Measurements from ENCODE around the gene TAS2R3. TPM values are rescaled to one million over a fixed set of nuclear protein-coding genes. Genes with fewer than 3 reads are reported as not detected.
A peak's percentile ranks its signal among the peaks of the same experiment; 100 is the strongest.
"Not testable (repeated sequence)": the region's sequence is repeated elsewhere in the genome, so short reads cannot be mapped to it uniquely, and the experiment has no call there.

Gene TAS2R3
- total RNA-seq, 2 experiments from 2014 or later = 0.69 to 0.96 TPM

DNA sequence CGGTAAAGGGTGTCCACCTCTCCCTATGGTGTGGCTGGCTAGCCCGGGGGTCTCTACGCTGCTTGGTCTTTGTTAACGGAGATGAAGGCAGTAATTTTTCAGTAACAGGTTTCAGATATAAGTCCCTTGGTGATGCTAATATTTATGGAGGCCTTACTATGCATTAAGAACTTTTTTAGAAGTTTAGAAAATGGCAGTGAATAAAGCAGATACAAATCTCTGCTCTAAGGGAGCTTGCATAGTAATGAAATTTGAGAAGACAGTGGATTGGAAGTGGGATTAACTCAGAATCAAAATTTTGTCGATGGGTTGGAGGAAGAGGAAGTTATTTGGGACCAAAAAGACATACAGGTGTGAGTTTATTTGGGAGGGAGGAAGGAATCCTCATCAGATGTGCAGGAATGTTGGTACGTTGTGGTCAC lies 25.3 kb upstream of the TAS2R3 start:
- Mint-ChIP-seq H3K4me1 (ENCODE audit: low read depth) (peaks cover 40% of the 10 kb centered on the region), H3K36me3 (ENCODE audit: low read depth) (peaks cover 34% of the 10 kb centered on the region), H3K27me3 (ENCODE audit: low read depth) (no peaks in the 10 kb centered on the region), H3K9me3 (no peaks in the 10 kb centered on the region), H3K4me3 (peak overlapping the region; percentile 90), H3K27ac (peak overlapping the region; percentile 96)
- no peak for DNase-seq
- CTCF ChIA-PET = interaction anchor here (0.6 to 6.1 kb wide), 18 partner anchors 9 to 185 kb away, joined by 3 to 52 read pairs (median 4); partner anchors contain the start of gene WEE2
- intact Hi-C loops (cut with micrococcal nuclease) = loop anchor here (1.0 to 10.0 kb wide), 15 partner anchors 37 to 1642 kb away; partner anchors contain the start of genes AGK, BRAF, MRPS33 and NDUFB2

DNA sequence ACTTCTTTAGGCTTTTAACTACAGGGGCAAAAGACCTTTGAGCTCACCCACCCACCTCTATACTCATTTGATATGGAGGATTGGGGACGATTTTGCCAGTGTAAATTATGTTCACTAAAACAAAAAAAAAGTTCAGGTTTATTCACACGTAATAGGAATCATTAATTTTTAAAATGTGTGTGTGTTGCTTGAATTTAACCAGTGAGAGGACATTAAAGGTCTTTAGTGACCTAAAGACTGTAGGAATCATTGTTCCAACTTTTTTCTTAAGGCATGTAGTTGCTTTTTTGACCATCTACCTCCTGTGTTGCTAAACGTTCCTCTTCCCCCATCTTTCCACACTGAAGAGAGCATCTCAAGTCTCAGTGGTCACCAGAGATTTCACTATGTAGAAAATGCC lies 24.6 kb upstream of the TAS2R3 start:
- Mint-ChIP-seq H3K27me3 (ENCODE audit: low read depth) (no peaks in the 10 kb centered on the region), H3K36me3 (ENCODE audit: low read depth) (peaks cover 40% of the 10 kb centered on the region), H3K4me1 (ENCODE audit: low read depth) (peaks cover 45% of the 10 kb centered on the region), H3K4me3 (peak overlapping the region; percentile 90), H3K27ac (peak overlapping the region; percentile 96), H3K9me3 (no peaks in the 10 kb centered on the region)
- intact Hi-C loops (cut with micrococcal nuclease) = loop anchor here (2.0 to 10.0 kb wide), 6 partner anchors 566 to 1642 kb away; partner anchors contain the start of genes NDUFB2, TMEM178B and ZYX
- CTCF ChIA-PET = interaction anchor here (0.7 to 6.1 kb wide), 7 partner anchors 11 to 88 kb away, joined by 3 to 52 read pairs (median 3); no protein-coding TSS in a partner anchor
- DNase-seq = no peak

DNA sequence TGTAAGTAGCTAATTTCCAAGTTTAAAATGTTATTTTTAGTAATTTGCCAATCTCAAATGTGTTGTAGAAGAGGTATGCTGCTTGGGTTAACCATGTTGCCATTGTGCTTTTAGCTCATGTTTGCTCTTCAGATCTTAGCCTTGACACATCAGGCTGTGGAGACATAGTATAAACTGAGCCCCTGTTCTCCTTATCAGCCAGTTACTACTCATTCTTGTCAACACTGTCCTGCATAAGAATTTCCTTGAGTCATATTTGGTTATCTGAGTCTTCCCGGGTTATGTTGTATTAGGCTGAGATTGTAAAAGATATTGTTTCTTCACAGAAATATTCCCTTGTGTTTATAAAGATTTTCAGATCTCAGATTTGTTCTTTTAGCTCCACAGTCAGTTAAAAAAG lies 21.7 kb upstream of the TAS2R3 start:
- peaks cover 46% of the 10 kb centered on the region for H3K4me1 Mint-ChIP-seq (ENCODE audit: low read depth)
- H3K36me3 Mint-ChIP-seq (ENCODE audit: low read depth) = peaks cover 54% of the 10 kb centered on the region
- no peaks in the 10 kb centered on the region for H3K27me3 Mint-ChIP-seq (ENCODE audit: low read depth)
- no peaks in the 10 kb centered on the region for H3K9me3 Mint-ChIP-seq
- DNase-seq = no peak
- CTCF ChIA-PET = interaction anchor here (0.6 to 1.4 kb wide), 8 partner anchors 12 to 675 kb away, joined by 3 read pairs; no protein-coding TSS in a partner anchor
- intact Hi-C loops (cut with micrococcal nuclease) = no loop called here
- no peak overlapping the region for H3K4me3 Mint-ChIP-seq
- H3K27ac Mint-ChIP-seq = no peak overlapping the region

DNA sequence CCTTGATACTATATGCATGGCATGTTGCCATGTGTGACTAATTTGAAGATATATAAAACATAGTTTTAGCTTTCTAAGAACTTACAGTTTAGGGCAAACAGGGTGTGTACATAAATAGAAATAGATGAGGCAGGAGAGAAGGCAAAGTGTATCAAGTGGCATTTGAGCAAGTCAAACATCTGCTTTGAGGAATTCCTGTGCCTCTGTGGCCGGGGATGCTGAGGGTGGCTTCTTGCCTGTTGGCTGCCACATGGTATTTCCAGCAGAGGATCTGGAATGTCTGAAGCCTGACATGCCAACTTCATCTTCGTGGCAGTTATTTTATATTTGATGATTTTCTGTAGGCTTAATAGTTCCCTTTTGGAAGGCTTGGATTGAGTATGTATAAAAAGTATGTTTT lies 19.8 kb upstream of the TAS2R3 start:
- no peak for DNase-seq
- Mint-ChIP-seq H3K36me3 (ENCODE audit: low read depth) (peaks cover 56% of the 10 kb centered on the region), H3K27me3 (ENCODE audit: low read depth) (no peaks in the 10 kb centered on the region), H3K4me3 (no peak overlapping the region), H3K4me1 (ENCODE audit: low read depth) (peaks cover 45% of the 10 kb centered on the region), H3K27ac (no peak overlapping the region), H3K9me3 (no peaks in the 10 kb centered on the region)
- CTCF ChIA-PET = interaction anchor here (1.2 kb wide), 1 partner anchor 10 kb away, joined by 3 read pairs; no protein-coding TSS in a partner anchor
- intact Hi-C loops (cut with micrococcal nuclease) = no loop called here

DNA sequence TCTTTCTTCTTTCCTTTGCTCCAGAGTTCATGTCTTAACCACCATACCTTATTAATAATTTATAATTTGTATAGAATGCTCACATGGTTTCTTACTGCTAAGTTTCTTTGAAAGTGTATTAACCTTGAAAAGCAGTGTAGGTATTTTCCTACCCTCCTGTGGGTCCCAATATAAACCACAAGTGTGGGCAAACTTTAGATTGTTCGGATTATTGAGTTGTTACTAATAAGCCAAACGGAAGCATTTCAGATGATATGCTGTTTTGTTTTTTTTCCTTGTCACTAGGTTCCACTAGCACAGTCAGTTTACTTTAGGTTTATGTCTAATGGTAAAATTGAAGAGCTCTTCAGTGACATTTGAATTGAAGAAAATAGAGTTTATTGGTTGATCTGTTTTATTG lies 15.5 kb upstream of the TAS2R3 start:
- Mint-ChIP-seq H3K4me3 (no peak overlapping the region), H3K9me3 (peaks cover 16% of the 10 kb centered on the region), H3K4me1 (ENCODE audit: low read depth) (peaks cover 9% of the 10 kb centered on the region), H3K27ac (no peak overlapping the region), H3K27me3 (ENCODE audit: low read depth) (no peaks in the 10 kb centered on the region), H3K36me3 (ENCODE audit: low read depth) (peaks cover 71% of the 10 kb centered on the region)
- intact Hi-C loops (cut with micrococcal nuclease) = no loop called here
- DNase-seq = no peak
- CTCF ChIA-PET = interaction anchor here (0.6 kb wide), 1 partner anchor 17 kb away, joined by 4 read pairs; no protein-coding TSS in a partner anchor

DNA sequence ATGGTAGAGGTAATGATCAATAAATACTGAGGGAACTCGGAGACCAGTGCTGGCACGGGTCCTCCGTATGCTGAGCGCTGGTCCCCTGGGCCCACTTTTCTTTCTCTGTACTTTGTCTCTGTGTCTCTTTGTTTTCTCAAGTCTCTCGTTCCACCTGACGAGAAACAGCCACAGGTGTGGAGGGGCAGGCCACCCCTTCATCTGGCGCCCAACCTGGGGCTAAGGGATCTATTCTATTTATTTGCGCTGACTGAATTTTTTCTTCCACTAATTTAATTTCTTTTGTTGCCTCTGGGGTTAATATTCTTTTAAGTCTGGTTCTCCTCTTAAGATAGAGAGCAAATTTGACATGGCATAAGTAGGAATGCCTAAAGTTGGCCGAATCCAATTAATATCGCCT lies 12.0 kb upstream of the TAS2R3 start:
- H3K27me3 Mint-ChIP-seq (ENCODE audit: low read depth); CTCF ChIA-PET; H3K4me1 Mint-ChIP-seq (ENCODE audit: low read depth); intact Hi-C loops (cut with micrococcal nuclease); H3K4me3 Mint-ChIP-seq; H3K27ac Mint-ChIP-seq; DNase-seq: not testable (repeated sequence)
- H3K36me3 Mint-ChIP-seq (ENCODE audit: low read depth) = peaks cover 71% of the 10 kb centered on the region
- H3K9me3 Mint-ChIP-seq = peaks cover 16% of the 10 kb centered on the region

DNA sequence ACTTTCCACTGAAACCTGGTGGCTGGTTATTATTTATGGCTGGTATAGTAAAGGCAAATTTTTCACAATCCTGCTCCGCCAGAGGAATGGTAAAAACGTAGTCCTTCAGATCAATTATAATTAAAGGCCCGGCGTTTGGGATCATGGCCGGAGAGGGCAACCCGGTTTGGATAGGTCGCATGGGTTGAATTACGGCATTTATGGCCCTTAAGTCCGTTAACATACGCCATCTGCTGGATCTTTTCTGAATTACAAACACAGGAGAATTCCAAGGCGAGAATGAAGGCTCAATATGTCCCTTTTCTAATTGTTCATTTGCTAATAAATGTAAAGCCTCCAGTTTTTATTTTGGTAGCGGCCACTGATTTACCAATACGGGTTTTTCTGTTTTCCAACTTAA lies 11.3 kb upstream of the TAS2R3 start:
- intact Hi-C loops (cut with micrococcal nuclease) = no loop called here
- CTCF ChIA-PET = no interaction called here

DNA sequence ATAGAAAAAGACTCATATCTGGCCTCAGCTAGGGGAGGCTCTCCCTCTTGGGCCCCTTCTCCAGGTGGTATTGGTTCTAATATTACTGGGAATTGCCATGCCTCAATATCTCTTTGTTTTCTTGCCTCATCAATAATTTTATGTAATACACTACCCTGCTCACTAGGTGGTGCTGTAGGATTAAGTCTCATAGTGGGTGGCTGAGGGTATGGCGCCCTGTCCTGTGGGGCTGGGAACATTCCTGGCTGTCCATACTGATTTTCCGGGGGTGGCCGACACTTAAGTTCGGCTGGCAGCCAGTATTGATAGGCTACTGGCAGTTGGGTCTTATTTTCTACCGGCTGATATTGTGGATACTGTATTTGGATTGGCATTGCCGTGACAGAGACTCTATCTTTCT lies 9.0 kb upstream of the TAS2R3 start:
- H3K9me3 Mint-ChIP-seq = peaks cover 16% of the 10 kb centered on the region
- no peaks in the 10 kb centered on the region for H3K4me1 Mint-ChIP-seq (ENCODE audit: low read depth)
- no peak overlapping the region for H3K4me3 Mint-ChIP-seq
- no peaks in the 10 kb centered on the region for H3K27me3 Mint-ChIP-seq (ENCODE audit: low read depth)
- no peak overlapping the region for H3K27ac Mint-ChIP-seq
- no peak for DNase-seq
- H3K36me3 Mint-ChIP-seq (ENCODE audit: low read depth) = peaks cover 74% of the 10 kb centered on the region
- intact Hi-C loops (cut with micrococcal nuclease) = loop anchor here (5.0 kb wide), 1 partner anchor 222 kb away; no protein-coding TSS in a partner anchor
- CTCF ChIA-PET = interaction anchor here (0.8 to 1.3 kb wide), 7 partner anchors 10 to 221 kb away, joined by 3 to 4 read pairs (median 3); no protein-coding TSS in a partner anchor

More for the DNA sequence above, 11.3 kb upstream of the TAS2R3 start:
- Mint-ChIP-seq H3K4me1 (ENCODE audit: low read depth) (no peaks in the 10 kb centered on the region), H3K4me3 (no peak overlapping the region), H3K9me3 (peaks cover 16% of the 10 kb centered on the region), H3K27me3 (ENCODE audit: low read depth) (no peaks in the 10 kb centered on the region), H3K36me3 (ENCODE audit: low read depth) (peaks cover 74% of the 10 kb centered on the region), H3K27ac (no peak overlapping the region)
- no peak for DNase-seq

DNA sequence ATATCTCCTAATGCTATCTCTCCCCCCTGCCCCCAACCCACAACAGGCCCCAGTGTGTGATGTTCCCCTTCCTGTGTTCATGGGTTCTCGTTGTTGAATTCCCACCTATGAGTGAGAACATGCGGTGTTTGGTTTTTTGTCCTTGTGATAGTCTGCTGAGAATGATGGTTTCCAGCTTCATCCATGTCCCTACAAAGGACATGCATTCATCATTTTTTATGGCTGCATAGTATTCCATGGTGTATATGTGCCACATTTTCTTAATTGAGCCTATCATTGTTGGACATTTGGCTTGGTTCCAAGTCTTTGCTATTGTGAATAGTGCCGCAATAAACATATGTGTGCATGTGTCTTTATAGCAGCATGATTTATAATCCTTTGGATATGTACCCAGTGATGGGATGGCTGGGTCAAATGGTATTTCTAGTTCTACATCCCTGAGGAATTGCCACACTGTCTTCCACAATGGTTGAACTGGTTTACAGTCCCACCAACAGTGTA lies 6.2 kb downstream of the TAS2R3 start:
- peaks cover 56% of the 10 kb centered on the region for H3K36me3 Mint-ChIP-seq (ENCODE audit: low read depth)
- intact Hi-C loops (cut with micrococcal nuclease); H3K27ac Mint-ChIP-seq; H3K4me1 Mint-ChIP-seq (ENCODE audit: low read depth); H3K4me3 Mint-ChIP-seq; DNase-seq; H3K27me3 Mint-ChIP-seq (ENCODE audit: low read depth); H3K9me3 Mint-ChIP-seq; CTCF ChIA-PET: not testable (repeated sequence)

DNA sequence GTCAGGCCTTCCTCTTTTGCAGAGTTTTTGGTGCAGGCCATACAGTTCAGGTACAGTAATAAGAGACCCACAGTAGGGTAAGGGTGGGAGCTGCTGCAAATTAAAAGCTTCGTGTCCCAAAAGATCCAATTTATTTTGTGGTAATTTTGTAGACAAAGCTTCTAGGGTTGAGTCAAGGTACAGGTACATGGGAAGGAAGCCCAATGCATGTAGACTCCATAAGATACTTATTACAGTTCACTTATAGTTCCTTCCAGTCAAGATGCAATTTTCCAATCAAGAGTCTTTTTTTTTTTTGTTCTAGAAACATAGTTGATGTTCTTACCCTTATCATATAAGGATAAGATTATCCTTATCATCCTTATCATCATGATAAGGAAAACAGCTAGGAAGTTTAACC lies 12.5 kb downstream of the TAS2R3 start, which contains the start of gene TAS2R4:
Gene TAS2R4 (plus strand): TSS at position 301 of the 400 bp plus-strand sequence. CDS start 1,815 bp downstream, outside the sequence.
- H3K9me3 Mint-ChIP-seq = no peaks in the 10 kb centered on the region
- intact Hi-C loops (cut with micrococcal nuclease) = no loop called here
- H3K4me1 Mint-ChIP-seq (ENCODE audit: low read depth) = peaks cover 2% of the 10 kb centered on the region

DNA sequence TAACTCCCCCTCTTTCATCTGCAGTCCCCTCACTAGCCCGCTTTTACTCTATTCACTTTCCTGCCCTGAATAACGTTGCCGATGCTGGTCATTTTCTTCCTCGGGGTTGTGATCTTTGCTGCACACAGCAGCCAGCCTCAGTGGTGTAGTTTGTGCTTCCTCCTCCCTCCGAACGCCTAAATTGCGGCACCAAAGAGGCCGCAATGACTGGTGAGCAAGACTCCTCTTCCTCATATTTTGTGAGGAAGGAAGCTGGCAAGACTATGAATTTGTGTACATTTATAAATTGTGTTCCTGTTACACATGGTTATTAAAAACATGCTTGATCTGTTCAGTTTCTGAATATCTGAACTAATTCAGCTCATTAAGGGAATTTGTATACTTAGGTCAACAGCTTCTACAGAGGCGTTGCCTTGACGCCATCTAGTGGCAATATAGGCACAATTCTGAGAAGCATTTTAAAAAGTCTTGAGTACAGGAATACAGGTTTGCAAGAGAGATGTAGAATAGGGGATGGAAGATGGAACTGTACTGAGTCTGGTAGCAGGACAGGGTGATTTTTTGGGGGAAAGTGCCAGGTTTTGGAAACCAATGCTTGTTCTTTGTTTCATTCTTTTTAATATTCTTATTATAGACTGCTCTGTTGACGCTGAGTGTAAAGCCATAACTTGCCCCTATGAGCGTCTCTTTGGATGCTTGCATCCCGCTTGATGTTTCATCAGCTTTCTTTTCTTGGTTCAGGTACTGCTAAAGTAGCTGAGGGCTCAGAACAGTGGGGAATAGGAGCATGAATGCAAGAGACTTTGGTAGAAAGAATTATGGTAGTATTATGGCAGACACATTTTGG lies 22.0 kb downstream of the TAS2R3 start:
- no peaks in the 10 kb centered on the region for H3K4me1 Mint-ChIP-seq (ENCODE audit: low read depth)
- CTCF ChIA-PET = interaction anchor here (0.6 to 3.6 kb wide), 24 partner anchors 9 to 500 kb away, joined by 3 to 36 read pairs (median 3); partner anchors contain the start of gene TAS2R4
- intact Hi-C loops (cut with micrococcal nuclease) = loop anchor here (1.0 kb wide), 1 partner anchor 132 kb away; no protein-coding TSS in a partner anchor
- DNase-seq = peak; percentile 33
- no peaks in the 10 kb centered on the region for H3K9me3 Mint-ChIP-seq
- H3K4me3 Mint-ChIP-seq = no peak overlapping the region
- H3K36me3 Mint-ChIP-seq (ENCODE audit: low read depth) = peaks cover 12% of the 10 kb centered on the region
- H3K27me3 Mint-ChIP-seq (ENCODE audit: low read depth) = no peaks in the 10 kb centered on the region
- no peak overlapping the region for H3K27ac Mint-ChIP-seq

More for the DNA sequence above, 12.5 kb downstream of the TAS2R3 start, which contains the start of gene TAS2R4:
- H3K27me3 Mint-ChIP-seq (ENCODE audit: low read depth) = no peaks in the 10 kb centered on the region
- peaks cover 46% of the 10 kb centered on the region for H3K36me3 Mint-ChIP-seq (ENCODE audit: low read depth)
- no peak for DNase-seq
- H3K4me3 Mint-ChIP-seq = no peak within 1 kb of the TSS
- CTCF ChIA-PET = interaction anchor here (1.9 kb wide), 1 partner anchor 9 kb away, joined by 8 read pairs; no protein-coding TSS in a partner anchor
- no peak within 1 kb of the TSS for H3K27ac Mint-ChIP-seq

DNA sequence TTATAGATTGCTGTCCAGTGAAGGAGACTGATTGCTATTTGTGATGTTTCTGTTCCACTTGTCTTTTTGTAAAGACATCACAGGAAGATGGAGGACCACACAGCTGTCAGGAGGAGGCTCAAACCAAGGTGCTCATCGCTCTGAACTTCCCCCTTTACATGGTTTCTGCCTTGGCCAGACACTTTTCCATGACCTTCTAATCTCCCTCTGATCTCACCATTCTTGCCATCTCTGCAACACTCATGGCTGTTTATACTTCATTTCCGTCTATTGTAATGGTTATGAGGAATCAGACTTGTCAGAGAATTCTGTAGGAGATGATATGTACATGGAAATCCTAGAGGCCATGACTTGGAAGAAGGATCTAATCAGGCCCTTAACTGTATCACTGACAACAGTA lies 24.4 kb downstream of the TAS2R3 start:
- Mint-ChIP-seq H3K9me3 (no peaks in the 10 kb centered on the region), H3K27ac (no peak overlapping the region), H3K27me3 (ENCODE audit: low read depth) (no peaks in the 10 kb centered on the region), H3K4me3 (no peak overlapping the region), H3K4me1 (ENCODE audit: low read depth) (no peaks in the 10 kb centered on the region), H3K36me3 (ENCODE audit: low read depth) (peaks cover 16% of the 10 kb centered on the region)
- CTCF ChIA-PET = interaction anchor here (0.9 kb wide), 1 partner anchor 86 kb away, joined by 3 read pairs; no protein-coding TSS in a partner anchor
- intact Hi-C loops (cut with micrococcal nuclease) = no loop called here
- no peak for DNase-seq

Measured in activated naive CD4-positive, alpha-beta T cell treated with anti-CD3 and anti-CD28 coated beads for 36 hours (primary cell).